Stomach smooth muscle (tissue), 2 donors: ENCODE measurements around the gene KRT16.
"Not testable (repeated sequence)": the region's sequence is repeated elsewhere in the genome, so short reads cannot be mapped to it uniquely, and the experiment has no call there.

Experiments
- H3K27ac ChIP-seq: one replicate; pipeline ENCODE4 v1.7.0; 2013; ENCODE audit warnings: mild to moderate bottlenecking, low read length, inconsistent platforms
- H3K27me3 ChIP-seq, 2 donors: one replicate each; pipeline ENCODE4 v1.7.0; 2013; ENCODE audit warnings: low read length in 2 of 2; ENCODE audit not compliant: insufficient read depth in 2 of 2, control insufficient read depth in 1 of 2
- H3K36me3 ChIP-seq, 2 donors: one replicate each; pipeline ENCODE4 v1.7.0; 2013; ENCODE audit warnings: low read length in 2 of 2; ENCODE audit not compliant: control insufficient read depth in 2 of 2, insufficient read depth in 2 of 2
- H3K4me1 ChIP-seq: one replicate; pipeline ENCODE4 v1.7.0; 2013; ENCODE audit warnings: low read length; ENCODE audit not compliant: control insufficient read depth, insufficient read depth
- H3K4me3 ChIP-seq, 2 donors: one replicate each; pipeline ENCODE4 v1.7.0; 2013; ENCODE audit warnings: low read length in 2 of 2
- H3K9ac ChIP-seq, 2 donors: one replicate each; pipeline ENCODE4 v1.7.0; 2013; ENCODE audit warnings: low read length in 2 of 2, mild to moderate bottlenecking in 1 of 2
- H3K9me3 ChIP-seq, 2 donors: one replicate each; pipeline ENCODE4 v1.7.0; 2013; ENCODE audit warnings: low read length in 2 of 2; ENCODE audit not compliant: control insufficient read depth in 2 of 2
- donor health status: healthy.
- donor health status: Pancreatic carcinoma.

Gene KRT16

GRCh38 chr17:41580244-41580575 is 32.4 kb downstream of the KRT16 start:
- Histone ChIP-seq H3K36me3 (no peaks in the 10 kb centered on the region), H3K4me3 (no peak overlapping the region), H3K4me1 (no peaks in the 10 kb centered on the region), H3K27ac (no peak overlapping the region), H3K9ac (no peak overlapping the region), H3K9me3 (no peaks in the 10 kb centered on the region), H3K27me3 (peaks cover 0 to 6% of the 10 kb centered on the region in 2 donors)

GRCh38 chr17:41579484-41580243 is 32.9 kb downstream of the KRT16 start:
- no peaks in the 10 kb centered on the region for H3K9me3 ChIP-seq
- no peak overlapping the region for H3K27ac ChIP-seq
- H3K4me3 ChIP-seq, result no peak overlapping the region
- H3K9ac ChIP-seq, result no peak overlapping the region
- H3K36me3 ChIP-seq, result no peaks in the 10 kb centered on the region
- peaks cover 0 to 7% of the 10 kb centered on the region in 2 donors for H3K27me3 ChIP-seq
- H3K4me1 ChIP-seq, result no peaks in the 10 kb centered on the region

GRCh38 chr17:41578971-41579370 is 33.6 kb downstream of the KRT16 start:
- Histone ChIP-seq H3K27ac (no peak overlapping the region), H3K27me3 (peaks cover 0 to 7% of the 10 kb centered on the region in 2 donors), H3K9ac (no peak overlapping the region), H3K4me1 (no peaks in the 10 kb centered on the region), H3K36me3 (no peaks in the 10 kb centered on the region), H3K4me3 (no peak overlapping the region), H3K9me3 (no peaks in the 10 kb centered on the region)

GRCh38 chr17:41578538-41578937 is 34.0 kb downstream of the KRT16 start:
- Histone ChIP-seq H3K9me3 (no peaks in the 10 kb centered on the region), H3K4me1 (no peaks in the 10 kb centered on the region), H3K27me3 (peaks cover 0 to 7% of the 10 kb centered on the region in 2 donors), H3K27ac (no peak overlapping the region), H3K36me3 (no peaks in the 10 kb centered on the region), H3K9ac (no peak overlapping the region), H3K4me3 (no peak overlapping the region)

GRCh38 chr17:41576740-41577139 is 35.8 kb downstream of the KRT16 start:
- H3K27me3 ChIP-seq, result peaks cover 6 to 14% of the 10 kb centered on the region in 2 donors
- H3K4me3 ChIP-seq, H3K9ac ChIP-seq, H3K36me3 ChIP-seq, H3K27ac ChIP-seq, H3K9me3 ChIP-seq, H3K4me1 ChIP-seq: not testable (repeated sequence)

GRCh38 chr17:41575336-41575735 is 37.2 kb downstream of the KRT16 start:
- H3K27me3 ChIP-seq, result peaks cover 6 to 14% of the 10 kb centered on the region in 2 donors
- no peaks in the 10 kb centered on the region for H3K4me1 ChIP-seq
- no peaks in the 10 kb centered on the region for H3K36me3 ChIP-seq
- no peak overlapping the region for H3K4me3 ChIP-seq
- H3K27ac ChIP-seq, result no peak overlapping the region
- no peaks in the 10 kb centered on the region for H3K9me3 ChIP-seq
- H3K9ac ChIP-seq, result no peak overlapping the region

- Histone ChIP-seq H3K4me1 (no peaks in the 10 kb centered on the region), H3K27me3 (peaks cover 6 to 16% of the 10 kb centered on the region in 2 donors), H3K36me3 (no peaks in the 10 kb centered on the region), H3K27ac (no peak within 1 kb of the TSS), H3K4me3 (no peak within 1 kb of the TSS), H3K9me3 (peaks cover 0 to 3% of the 10 kb centered on the region in 2 donors), H3K9ac (no peak within 1 kb of the TSS)
Measured at GRCh38 chr17:41571561-41572434, 40.8 kb downstream of the KRT16 start, which contains the start of gene KRT9. KRT9 (minus strand) TSS chr17:41572059; CDS start chr17:41571992, 67 bp downstream.

- no peaks in the 10 kb centered on the region for H3K4me1 ChIP-seq
- no peak overlapping the region for H3K9ac ChIP-seq
- H3K27ac ChIP-seq, result no peak overlapping the region
- no peak overlapping the region for H3K4me3 ChIP-seq
- H3K9me3 ChIP-seq, result peaks cover 0 to 3% of the 10 kb centered on the region in 2 donors
- H3K27me3 ChIP-seq, result peaks cover 0 to 21% of the 10 kb centered on the region in 2 donors
- no peaks in the 10 kb centered on the region for H3K36me3 ChIP-seq
Measured at GRCh38 chr17:41567317-41567716, 45.2 kb downstream of the KRT16 start.

- no peaks in the 10 kb centered on the region for H3K4me1 ChIP-seq
- no peak overlapping the region for H3K27ac ChIP-seq
- H3K36me3 ChIP-seq, result no peaks in the 10 kb centered on the region
- no peak overlapping the region for H3K9ac ChIP-seq
- no peak overlapping the region for H3K4me3 ChIP-seq
- H3K9me3 ChIP-seq, result peaks cover 0 to 3% of the 10 kb centered on the region in 2 donors
- peaks cover 0 to 20% of the 10 kb centered on the region in 2 donors for H3K27me3 ChIP-seq
Measured at GRCh38 chr17:41565338-41565737, 47.2 kb downstream of the KRT16 start.

GRCh38 chr17:41563607-41564170 is 48.9 kb downstream of the KRT16 start:
- Histone ChIP-seq H3K27me3 (peaks cover 0 to 21% of the 10 kb centered on the region in 2 donors), H3K4me1 (no peaks in the 10 kb centered on the region), H3K27ac (no peak overlapping the region), H3K4me3 (no peak overlapping the region), H3K9me3 (peaks cover 0 to 3% of the 10 kb centered on the region in 2 donors), H3K36me3 (no peaks in the 10 kb centered on the region), H3K9ac (no peak overlapping the region)
